ENCODE results near the gene NSRP1. TPM values are rescaled to one million over a fixed set of nuclear protein-coding genes. Genes with fewer than 3 reads are reported as not detected.
"Not testable (repeated sequence)": the region's sequence is repeated elsewhere in the genome, so short reads cannot be mapped to it uniquely, and the experiment has no call there.

NSRP1 gene
- polyA plus RNA-seq, 3 donors from 2014 or later, result 5.0 to 38.8 (median 14.3) TPM

- no peak overlapping the region for H3K4me3 Mint-ChIP-seq
- no peaks in the 10 kb centered on the region for H3K36me3 Mint-ChIP-seq
- H3K9me3 Mint-ChIP-seq, result no peaks in the 10 kb centered on the region
- H3K4me1 Mint-ChIP-seq, result peaks cover 7 to 9% of the 10 kb centered on the region in 2 donors
- peaks cover 7 to 17% (median 10%) of the 10 kb centered on the region in 3 donors for H3K27me3 Mint-ChIP-seq (ENCODE audit: low read depth in 3 of 3)
- DNase-seq, result no peak
- H3K27ac Mint-ChIP-seq, result no peak overlapping the region
Observed at GRCh38 chr17:30095507-30096244, 20.9 kb upstream of the NSRP1 start.

- no peak for DNase-seq
- H3K4me1 Mint-ChIP-seq, result peaks cover 6% of the 10 kb centered on the region in 2 donors
- H3K27me3 Mint-ChIP-seq (ENCODE audit: low read depth in 3 of 3), result peaks cover 0 to 13% (median 4%) of the 10 kb centered on the region in 3 donors
- H3K27ac Mint-ChIP-seq, result no peak overlapping the region
- no peaks in the 10 kb centered on the region for H3K36me3 Mint-ChIP-seq
- H3K4me3 Mint-ChIP-seq, result no peak overlapping the region
- no peaks in the 10 kb centered on the region for H3K9me3 Mint-ChIP-seq
Observed at GRCh38 chr17:30101686-30102390, 14.8 kb upstream of the NSRP1 start.

- Mint-ChIP-seq H3K27ac (no peak overlapping the region), H3K36me3 (no peaks in the 10 kb centered on the region), H3K27me3 (ENCODE audit: low read depth in 3 of 3) (peaks cover 0 to 10% (median 4%) of the 10 kb centered on the region in 3 donors), H3K4me1 (peaks cover 6% of the 10 kb centered on the region in 2 donors), H3K9me3 (no peaks in the 10 kb centered on the region), H3K4me3 (no peak overlapping the region)
- DNase-seq, result no peak
Observed at GRCh38 chr17:30103921-30104320, 12.7 kb upstream of the NSRP1 start.

- no peaks in the 10 kb centered on the region for H3K9me3 Mint-ChIP-seq
- no peaks in the 10 kb centered on the region for H3K36me3 Mint-ChIP-seq
- peaks cover 6% of the 10 kb centered on the region in 2 donors for H3K4me1 Mint-ChIP-seq
- DNase-seq, result peak; percentile 64 to 67 (median 64)
- peak overlapping the region; percentile 75 to 86 (median 85) for H3K4me3 Mint-ChIP-seq
- peak overlapping the region in 5 of 6 donors; percentile 4 to 77 (median 42) for H3K27ac Mint-ChIP-seq
- H3K27me3 Mint-ChIP-seq (ENCODE audit: low read depth in 3 of 3), result peaks cover 0 to 4% (median 4%) of the 10 kb centered on the region in 3 donors
Observed at GRCh38 chr17:30104575-30105339, 11.9 kb upstream of the NSRP1 start.

GRCh38 chr17:30112794-30113193, 3.8 kb upstream of the NSRP1 start:
- DNase-seq, result no peak
- Mint-ChIP-seq H3K27ac (peak overlapping the region in 1 of 6 donors; percentile 13), H3K9me3 (no peaks in the 10 kb centered on the region), H3K4me3 (peak overlapping the region in 1 of 5 donors; percentile 10), H3K4me1 (peaks cover 27 to 35% of the 10 kb centered on the region in 2 donors), H3K36me3 (no peaks in the 10 kb centered on the region), H3K27me3 (ENCODE audit: low read depth in 3 of 3) (peaks cover under 1 to 10% (median 7%) of the 10 kb centered on the region in 3 donors)

GRCh38 chr17:30113213-30113612, 3.4 kb upstream of the NSRP1 start:
- peak; percentile 42 to 56 (median 48) for DNase-seq
- peaks cover 0 to 10% (median 7%) of the 10 kb centered on the region in 3 donors for H3K27me3 Mint-ChIP-seq (ENCODE audit: low read depth in 3 of 3)
- peak overlapping the region in 2 of 6 donors; percentile 13 to 80 for H3K27ac Mint-ChIP-seq
- no peaks in the 10 kb centered on the region for H3K36me3 Mint-ChIP-seq
- H3K4me3 Mint-ChIP-seq, result peak overlapping the region in 1 of 5 donors; percentile 10
- no peaks in the 10 kb centered on the region for H3K9me3 Mint-ChIP-seq
- peaks cover 31 to 39% of the 10 kb centered on the region in 2 donors for H3K4me1 Mint-ChIP-seq

- Mint-ChIP-seq H3K4me3 (peak overlapping the region; percentile 96 to 100 (median 98)), H3K27me3 (ENCODE audit: low read depth in 3 of 3) (peaks cover 0 to 10% (median 7%) of the 10 kb centered on the region in 3 donors), H3K9me3 (no peaks in the 10 kb centered on the region), H3K27ac (peak overlapping the region; percentile 99 to 100 (median 100)), H3K36me3 (peaks cover 0 to 5% (median 4%) of the 10 kb centered on the region in 3 donors), H3K4me1 (peaks cover 45 to 61% of the 10 kb centered on the region in 2 donors)
- DNase-seq, result no peak
Observed at GRCh38 chr17:30116345-30116660, 313 bp upstream of the NSRP1 start.

GRCh38 chr17:30117675-30118081, 1.1 kb downstream of the NSRP1 start:
- Mint-ChIP-seq H3K36me3 (peaks cover 0 to 5% (median 4%) of the 10 kb centered on the region in 3 donors), H3K27me3 (ENCODE audit: low read depth in 3 of 3) (peaks cover 0 to 14% (median 7%) of the 10 kb centered on the region in 3 donors), H3K4me1 (peaks cover 54 to 74% of the 10 kb centered on the region in 2 donors), H3K4me3 (peak overlapping the region; percentile 96 to 100 (median 98)), H3K27ac (peak overlapping the region; percentile 99 to 100 (median 100)), H3K9me3 (no peaks in the 10 kb centered on the region)
- DNase-seq, result no peak

- peak overlapping the region in 4 of 5 donors; percentile 44 to 98 (median 51) for H3K4me3 Mint-ChIP-seq
- peaks cover 0 to 14% (median 7%) of the 10 kb centered on the region in 3 donors for H3K27me3 Mint-ChIP-seq (ENCODE audit: low read depth in 3 of 3)
- DNase-seq, H3K9me3 Mint-ChIP-seq, H3K36me3 Mint-ChIP-seq: not testable (repeated sequence)
- peak overlapping the region; percentile 46 to 100 (median 100) for H3K27ac Mint-ChIP-seq
- peaks cover 49 to 66% of the 10 kb centered on the region in 2 donors for H3K4me1 Mint-ChIP-seq
Observed at GRCh38 chr17:30118635-30119034, 2.0 kb downstream of the NSRP1 start.

- Mint-ChIP-seq H3K4me3 (no peak overlapping the region), H3K27me3 (ENCODE audit: low read depth in 3 of 3) (peaks cover 0 to 5% (median 0%) of the 10 kb centered on the region in 3 donors), H3K36me3 (peaks cover 0 to 5% (median 4%) of the 10 kb centered on the region in 3 donors), H3K4me1 (peaks cover 21 to 52% of the 10 kb centered on the region in 2 donors), H3K27ac (peak overlapping the region in 3 of 6 donors; percentile 24 to 60 (median 55)), H3K9me3 (no peaks in the 10 kb centered on the region)
- DNase-seq, result no peak
Observed at GRCh38 chr17:30124273-30124796, 7.7 kb downstream of the NSRP1 start.

- no peak overlapping the region for H3K4me3 Mint-ChIP-seq
- H3K4me1 Mint-ChIP-seq, result peaks cover 4 to 26% of the 10 kb centered on the region in 2 donors
- H3K27ac Mint-ChIP-seq, result peak overlapping the region in 1 of 6 donors; percentile 20
- H3K27me3 Mint-ChIP-seq (ENCODE audit: low read depth in 3 of 3), result no peaks in the 10 kb centered on the region
- H3K36me3 Mint-ChIP-seq, result peaks cover 0 to 12% (median 0%) of the 10 kb centered on the region in 3 donors
- DNase-seq, result no peak
- no peaks in the 10 kb centered on the region for H3K9me3 Mint-ChIP-seq
Observed at GRCh38 chr17:30130121-30130520, 13.5 kb downstream of the NSRP1 start.

- Mint-ChIP-seq H3K27me3 (ENCODE audit: low read depth in 3 of 3) (no peaks in the 10 kb centered on the region), H3K36me3 (peaks cover 0 to 12% (median 0%) of the 10 kb centered on the region in 3 donors), H3K4me3 (no peak overlapping the region), H3K4me1 (peaks cover 5 to 22% of the 10 kb centered on the region in 2 donors), H3K27ac (peak overlapping the region in 1 of 6 donors; percentile 24), H3K9me3 (no peaks in the 10 kb centered on the region)
- no peak for DNase-seq
Observed at GRCh38 chr17:30132615-30133014, 16.0 kb downstream of the NSRP1 start.

GRCh38 chr17:30133197-30133596, 16.6 kb downstream of the NSRP1 start:
- Mint-ChIP-seq H3K27ac (no peak overlapping the region), H3K36me3 (peaks cover 0 to 12% (median 0%) of the 10 kb centered on the region in 3 donors), H3K9me3 (no peaks in the 10 kb centered on the region), H3K27me3 (ENCODE audit: low read depth in 3 of 3) (no peaks in the 10 kb centered on the region), H3K4me3 (no peak overlapping the region), H3K4me1 (peaks cover 10 to 28% of the 10 kb centered on the region in 2 donors)
- DNase-seq, result no peak

Data from immature natural killer cell (primary cell).